ENCODE measurements around the gene CDH24. TPM values are rescaled to one million over a fixed set of nuclear protein-coding genes. Genes with fewer than 3 reads are reported as not detected.

Gene CDH24
- total and polyA plus RNA-seq, 2 experiments from 2014 or later: 4.4 to 17.8 TPM

DNA sequence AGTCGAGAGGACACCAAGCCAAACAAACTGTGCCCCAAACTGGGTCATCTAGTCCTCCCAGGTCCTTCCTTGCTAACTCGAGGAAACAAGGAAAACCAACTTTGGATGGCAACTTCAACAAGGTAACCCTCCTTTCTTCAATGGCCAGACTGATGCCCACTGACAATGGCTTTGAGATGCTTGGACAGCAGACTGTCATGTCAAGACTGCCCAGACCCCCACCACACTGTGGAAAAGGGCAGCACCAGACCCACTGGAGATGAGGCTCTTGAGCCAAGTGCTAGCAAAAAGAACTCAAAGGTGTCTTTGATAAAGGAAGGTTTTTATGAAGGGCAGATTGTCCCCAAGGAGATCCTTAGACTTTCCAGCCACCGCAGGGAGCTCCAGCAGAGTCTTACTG lies 9.0 kb upstream of the CDH24 start (continued):
- no peak for TF ChIP-seq ZNF114 (CRISPR knock-in tag; IDR thresholded peaks at IDR 0.05)

DNA sequence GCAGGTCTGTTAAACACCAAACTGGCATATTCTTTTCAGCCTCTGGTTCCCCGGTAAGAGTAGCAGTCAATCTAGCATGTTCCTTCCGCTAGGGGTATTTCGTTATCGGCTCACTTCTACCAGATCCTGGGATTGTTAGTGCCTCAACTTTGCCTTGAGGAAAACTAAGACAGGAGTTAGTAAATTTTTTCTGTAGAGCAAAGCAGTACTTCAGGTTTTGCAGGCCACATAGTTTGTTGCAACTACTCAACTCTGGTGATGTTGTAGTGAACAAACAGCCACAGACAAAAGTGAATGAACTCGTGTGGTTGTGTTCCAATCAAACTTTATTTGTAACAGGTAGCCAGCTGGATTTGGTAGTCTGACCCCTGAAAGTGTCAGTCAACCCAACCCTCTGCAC lies 6.3 kb upstream of the CDH24 start:
- DNase-seq (ENCODE audit: low spot score) (no peak), ATAC-seq (no peak)
- Histone ChIP-seq H3K27ac (ENCODE audit: low read depth) (no peak overlapping the region), H3K36me3 (ENCODE audit: insufficient read depth) (peaks cover 71% of the 10 kb centered on the region), H3K79me2 (replicated peaks; ENCODE audit: insufficient read depth) (peaks cover 50% of the 10 kb centered on the region), H3F3A (replicated peaks; ENCODE audit: low read depth) (peaks cover 75% of the 10 kb centered on the region), H4K20me1 (replicated peaks; ENCODE audit: insufficient read depth) (peaks cover 60% of the 10 kb centered on the region), H3K4me1 (ENCODE audit: insufficient read depth) (peaks cover 4% of the 10 kb centered on the region; the same call in 1 of the 2 replicates), H3K4me2 (no peak overlapping the region), H3K27me3 (ENCODE audit: insufficient read depth) (no peaks in the 10 kb centered on the region), H3K9me2 (ENCODE audit: insufficient read depth) (no peaks in the 10 kb centered on the region), H2AFZ (no peak overlapping the region), H3K4me3 (no peak overlapping the region)
- TF ChIP-seq ZNF114 (CRISPR knock-in tag; IDR thresholded peaks at IDR 0.05) (no peak), ZNF331 (CRISPR knock-in tag; IDR thresholded peaks at IDR 0.05; ENCODE audit: low read depth) (no peak), CREB1 (CRISPR knock-in tag; IDR thresholded peaks at IDR 0.05; ENCODE audit: low read depth) (no peak), EZH2 (IDR thresholded peaks at IDR 0.05; ENCODE audit: low read depth, unreplicated experiment) (no peak), JUNB (IDR thresholded peaks at IDR 0.05; ENCODE audit: unreplicated experiment) (no peak), POLR2AphosphoS5 (IDR thresholded peaks at IDR 0.05; ENCODE audit: low read depth) (no peak), STAT1 (IDR thresholded peaks at IDR 0.05; ENCODE audit: unreplicated experiment) (no peak), NANOG (IDR thresholded peaks at IDR 0.05; ENCODE audit: borderline replicate concordance) (no peak), EZH2phosphoT487 (IDR thresholded peaks at IDR 0.05; ENCODE audit: unreplicated experiment) (no peak)
- TF ChIP-seq, protein P1, sequence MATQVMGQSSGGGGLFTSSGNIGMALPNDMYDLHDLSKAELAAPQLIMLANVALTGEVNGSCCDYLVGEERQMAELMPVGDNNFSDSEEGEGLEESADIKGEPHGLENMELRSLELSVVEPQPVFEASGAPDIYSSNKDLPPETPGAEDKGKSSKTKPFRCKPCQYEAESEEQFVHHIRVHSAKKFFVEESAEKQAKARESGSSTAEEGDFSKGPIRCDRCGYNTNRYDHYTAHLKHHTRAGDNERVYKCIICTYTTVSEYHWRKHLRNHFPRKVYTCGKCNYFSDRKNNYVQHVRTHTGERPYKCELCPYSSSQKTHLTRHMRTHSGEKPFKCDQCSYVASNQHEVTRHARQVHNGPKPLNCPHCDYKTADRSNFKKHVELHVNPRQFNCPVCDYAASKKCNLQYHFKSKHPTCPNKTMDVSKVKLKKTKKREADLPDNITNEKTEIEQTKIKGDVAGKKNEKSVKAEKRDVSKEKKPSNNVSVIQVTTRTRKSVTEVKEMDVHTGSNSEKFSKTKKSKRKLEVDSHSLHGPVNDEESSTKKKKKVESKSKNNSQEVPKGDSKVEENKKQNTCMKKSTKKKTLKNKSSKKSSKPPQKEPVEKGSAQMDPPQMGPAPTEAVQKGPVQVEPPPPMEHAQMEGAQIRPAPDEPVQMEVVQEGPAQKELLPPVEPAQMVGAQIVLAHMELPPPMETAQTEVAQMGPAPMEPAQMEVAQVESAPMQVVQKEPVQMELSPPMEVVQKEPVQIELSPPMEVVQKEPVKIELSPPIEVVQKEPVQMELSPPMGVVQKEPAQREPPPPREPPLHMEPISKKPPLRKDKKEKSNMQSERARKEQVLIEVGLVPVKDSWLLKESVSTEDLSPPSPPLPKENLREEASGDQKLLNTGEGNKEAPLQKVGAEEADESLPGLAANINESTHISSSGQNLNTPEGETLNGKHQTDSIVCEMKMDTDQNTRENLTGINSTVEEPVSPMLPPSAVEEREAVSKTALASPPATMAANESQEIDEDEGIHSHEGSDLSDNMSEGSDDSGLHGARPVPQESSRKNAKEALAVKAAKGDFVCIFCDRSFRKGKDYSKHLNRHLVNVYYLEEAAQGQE (IDR thresholded peaks at IDR 0.05; ENCODE audit: unreplicated experiment): no peak
- TF ChIP-seq, protein P2, sequence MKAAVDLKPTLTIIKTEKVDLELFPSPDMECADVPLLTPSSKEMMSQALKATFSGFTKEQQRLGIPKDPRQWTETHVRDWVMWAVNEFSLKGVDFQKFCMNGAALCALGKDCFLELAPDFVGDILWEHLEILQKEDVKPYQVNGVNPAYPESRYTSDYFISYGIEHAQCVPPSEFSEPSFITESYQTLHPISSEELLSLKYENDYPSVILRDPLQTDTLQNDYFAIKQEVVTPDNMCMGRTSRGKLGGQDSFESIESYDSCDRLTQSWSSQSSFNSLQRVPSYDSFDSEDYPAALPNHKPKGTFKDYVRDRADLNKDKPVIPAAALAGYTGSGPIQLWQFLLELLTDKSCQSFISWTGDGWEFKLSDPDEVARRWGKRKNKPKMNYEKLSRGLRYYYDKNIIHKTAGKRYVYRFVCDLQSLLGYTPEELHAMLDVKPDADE (IDR thresholded peaks at IDR 0.05): no peak
- TF ChIP-seq, protein P3, sequence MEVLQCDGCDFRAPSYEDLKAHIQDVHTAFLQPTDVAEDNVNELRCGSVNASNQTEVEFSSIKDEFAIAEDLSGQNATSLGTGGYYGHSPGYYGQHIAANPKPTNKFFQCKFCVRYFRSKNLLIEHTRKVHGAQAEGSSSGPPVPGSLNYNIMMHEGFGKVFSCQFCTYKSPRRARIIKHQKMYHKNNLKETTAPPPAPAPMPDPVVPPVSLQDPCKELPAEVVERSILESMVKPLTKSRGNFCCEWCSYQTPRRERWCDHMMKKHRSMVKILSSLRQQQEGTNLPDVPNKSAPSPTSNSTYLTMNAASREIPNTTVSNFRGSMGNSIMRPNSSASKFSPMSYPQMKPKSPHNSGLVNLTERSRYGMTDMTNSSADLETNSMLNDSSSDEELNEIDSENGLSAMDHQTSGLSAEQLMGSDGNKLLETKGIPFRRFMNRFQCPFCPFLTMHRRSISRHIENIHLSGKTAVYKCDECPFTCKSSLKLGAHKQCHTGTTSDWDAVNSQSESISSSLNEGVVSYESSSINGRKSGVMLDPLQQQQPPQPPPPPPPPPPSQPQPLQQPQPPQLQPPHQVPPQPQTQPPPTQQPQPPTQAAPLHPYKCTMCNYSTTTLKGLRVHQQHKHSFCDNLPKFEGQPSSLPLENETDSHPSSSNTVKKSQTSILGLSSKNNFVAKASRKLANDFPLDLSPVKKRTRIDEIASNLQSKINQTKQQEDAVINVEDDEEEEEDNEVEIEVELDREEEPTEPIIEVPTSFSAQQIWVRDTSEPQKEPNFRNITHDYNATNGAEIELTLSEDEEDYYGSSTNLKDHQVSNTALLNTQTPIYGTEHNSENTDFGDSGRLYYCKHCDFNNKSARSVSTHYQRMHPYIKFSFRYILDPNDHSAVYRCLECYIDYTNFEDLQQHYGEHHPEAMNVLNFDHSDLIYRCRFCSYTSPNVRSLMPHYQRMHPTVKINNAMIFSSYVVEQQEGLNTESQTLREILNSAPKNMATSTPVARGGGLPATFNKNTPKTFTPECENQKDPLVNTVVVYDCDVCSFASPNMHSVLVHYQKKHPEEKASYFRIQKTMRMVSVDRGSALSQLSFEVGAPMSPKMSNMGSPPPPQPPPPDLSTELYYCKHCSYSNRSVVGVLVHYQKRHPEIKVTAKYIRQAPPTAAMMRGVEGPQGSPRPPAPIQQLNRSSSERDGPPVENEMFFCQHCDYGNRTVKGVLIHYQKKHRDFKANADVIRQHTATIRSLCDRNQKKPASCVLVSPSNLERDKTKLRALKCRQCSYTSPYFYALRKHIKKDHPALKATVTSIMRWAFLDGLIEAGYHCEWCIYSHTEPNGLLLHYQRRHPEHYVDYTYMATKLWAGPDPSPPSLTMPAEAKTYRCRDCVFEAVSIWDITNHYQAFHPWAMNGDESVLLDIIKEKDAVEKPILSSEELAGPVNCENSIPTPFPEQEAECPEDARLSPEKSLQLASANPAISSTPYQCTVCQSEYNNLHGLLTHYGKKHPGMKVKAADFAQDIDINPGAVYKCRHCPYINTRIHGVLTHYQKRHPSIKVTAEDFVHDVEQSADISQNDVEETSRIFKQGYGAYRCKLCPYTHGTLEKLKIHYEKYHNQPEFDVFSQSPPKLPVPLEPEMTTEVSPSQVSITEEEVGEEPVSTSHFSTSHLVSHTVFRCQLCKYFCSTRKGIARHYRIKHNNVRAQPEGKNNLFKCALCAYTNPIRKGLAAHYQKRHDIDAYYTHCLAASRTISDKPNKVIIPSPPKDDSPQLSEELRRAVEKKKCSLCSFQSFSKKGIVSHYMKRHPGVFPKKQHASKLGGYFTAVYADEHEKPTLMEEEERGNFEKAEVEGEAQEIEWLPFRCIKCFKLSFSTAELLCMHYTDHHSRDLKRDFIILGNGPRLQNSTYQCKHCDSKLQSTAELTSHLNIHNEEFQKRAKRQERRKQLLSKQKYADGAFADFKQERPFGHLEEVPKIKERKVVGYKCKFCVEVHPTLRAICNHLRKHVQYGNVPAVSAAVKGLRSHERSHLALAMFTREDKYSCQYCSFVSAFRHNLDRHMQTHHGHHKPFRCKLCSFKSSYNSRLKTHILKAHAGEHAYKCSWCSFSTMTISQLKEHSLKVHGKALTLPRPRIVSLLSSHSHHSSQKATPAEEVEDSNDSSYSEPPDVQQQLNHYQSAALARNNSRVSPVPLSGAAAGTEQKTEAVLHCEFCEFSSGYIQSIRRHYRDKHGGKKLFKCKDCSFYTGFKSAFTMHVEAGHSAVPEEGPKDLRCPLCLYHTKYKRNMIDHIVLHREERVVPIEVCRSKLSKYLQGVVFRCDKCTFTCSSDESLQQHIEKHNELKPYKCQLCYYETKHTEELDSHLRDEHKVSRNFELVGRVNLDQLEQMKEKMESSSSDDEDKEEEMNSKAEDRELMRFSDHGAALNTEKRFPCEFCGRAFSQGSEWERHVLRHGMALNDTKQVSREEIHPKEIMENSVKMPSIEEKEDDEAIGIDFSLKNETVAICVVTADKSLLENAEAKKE (CRISPR knock-in tag; IDR thresholded peaks at IDR 0.05): no peak
- TF ChIP-seq, protein P4, sequence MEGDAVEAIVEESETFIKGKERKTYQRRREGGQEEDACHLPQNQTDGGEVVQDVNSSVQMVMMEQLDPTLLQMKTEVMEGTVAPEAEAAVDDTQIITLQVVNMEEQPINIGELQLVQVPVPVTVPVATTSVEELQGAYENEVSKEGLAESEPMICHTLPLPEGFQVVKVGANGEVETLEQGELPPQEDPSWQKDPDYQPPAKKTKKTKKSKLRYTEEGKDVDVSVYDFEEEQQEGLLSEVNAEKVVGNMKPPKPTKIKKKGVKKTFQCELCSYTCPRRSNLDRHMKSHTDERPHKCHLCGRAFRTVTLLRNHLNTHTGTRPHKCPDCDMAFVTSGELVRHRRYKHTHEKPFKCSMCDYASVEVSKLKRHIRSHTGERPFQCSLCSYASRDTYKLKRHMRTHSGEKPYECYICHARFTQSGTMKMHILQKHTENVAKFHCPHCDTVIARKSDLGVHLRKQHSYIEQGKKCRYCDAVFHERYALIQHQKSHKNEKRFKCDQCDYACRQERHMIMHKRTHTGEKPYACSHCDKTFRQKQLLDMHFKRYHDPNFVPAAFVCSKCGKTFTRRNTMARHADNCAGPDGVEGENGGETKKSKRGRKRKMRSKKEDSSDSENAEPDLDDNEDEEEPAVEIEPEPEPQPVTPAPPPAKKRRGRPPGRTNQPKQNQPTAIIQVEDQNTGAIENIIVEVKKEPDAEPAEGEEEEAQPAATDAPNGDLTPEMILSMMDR (conservative IDR thresholded peaks at IDR 0.05; ENCODE audit: low read depth in 2 of 2): no peak
- H3K27me3 Mint-ChIP-seq (ENCODE audit: insufficient read depth, low read depth, poor library complexity): peaks cover 16% of the 10 kb centered on the region
- H3K27ac Mint-ChIP-seq: no peak overlapping the region
- no peaks in the 10 kb centered on the region for H3K9me3 Mint-ChIP-seq
- H3K4me3 Mint-ChIP-seq: no peak overlapping the region; the same call in 2 of the 3 replicates
- peaks cover 98% of the 10 kb centered on the region for H3K36me3 Mint-ChIP-seq (ENCODE audit: low read depth)
- H3K4me1 Mint-ChIP-seq: peaks cover 18% of the 10 kb centered on the region
